ENCODE data around the gene HNMT.

Gene HNMT

GRCh38 chr2:138061961-138062360, 97.7 kb downstream of the HNMT start:
- no peak for DNase-seq

GRCh38 chr2:138063181-138063580, 98.9 kb downstream of the HNMT start:
- no peak for DNase-seq

Measured in activated CD4-positive, alpha-beta T cell treated with anti-CD3 and anti-CD28 coated beads, Interleukin-2, amount 50 U/mL, for 1 hour (primary cell).